GM23248 (cell line): ENCODE results near the gene FAM89B.

ENCODE experiments used
- EZH2 ChIP-seq: fragments of 200-600 bp; sonication (generic); IDR thresholded peaks from 2 replicates; pipeline ENCODE4 v1.6.1; 2018; ENCODE audit warnings: antibody characterized with exemption, mild to moderate bottlenecking; ENCODE audit not compliant: insufficient read depth, poor library complexity, severe bottlenecking
- EZH2phosphoT487 ChIP-seq: fragments of 200-600 bp; sonication (generic); IDR thresholded peaks from 2 replicates; pipeline ENCODE4 v1.6.1; 2018; ENCODE audit warnings: antibody characterized with exemption, moderate library complexity, mild to moderate bottlenecking, low read depth; ENCODE audit not compliant: insufficient read depth

DNA sequence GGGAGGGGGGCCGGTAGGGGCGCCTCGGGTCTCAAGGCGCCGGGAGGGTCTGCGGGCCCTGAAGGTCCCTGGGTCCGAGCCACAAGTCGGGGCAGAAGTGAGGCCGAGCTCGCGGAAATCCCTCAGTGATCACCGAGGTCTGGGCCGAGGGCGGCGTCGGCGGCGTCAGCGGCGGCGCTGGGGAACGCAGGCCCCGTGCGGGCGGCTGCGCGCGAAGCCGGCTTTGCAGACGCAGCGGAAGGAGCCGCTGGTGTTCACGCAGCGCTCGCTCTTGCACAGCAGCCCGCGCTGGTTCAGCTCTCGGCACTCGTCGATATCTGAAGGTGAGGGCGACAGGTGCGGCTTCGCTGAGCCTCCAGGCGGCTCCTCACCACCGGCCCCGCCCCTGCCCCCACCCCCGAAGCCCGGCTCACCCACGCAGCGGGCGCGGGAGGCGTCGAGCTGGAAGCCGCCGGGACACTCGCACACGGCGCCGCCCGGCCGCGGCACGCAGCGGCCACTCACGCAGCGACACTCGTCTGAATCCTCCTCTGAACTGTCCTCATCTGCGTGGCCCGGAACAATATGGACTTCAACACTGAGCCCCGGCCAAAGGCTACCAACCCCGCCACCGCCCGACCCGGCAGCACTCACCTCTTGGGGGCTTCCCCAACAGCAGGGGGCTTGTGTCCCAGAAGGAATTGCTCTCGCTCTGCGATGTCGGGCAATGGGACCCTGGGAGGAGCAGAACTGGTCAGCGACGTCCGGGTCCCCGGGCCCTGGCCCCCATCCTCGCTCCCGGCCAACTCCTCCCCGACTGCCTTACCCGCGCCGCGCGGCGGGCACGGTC lies 33.2 kb upstream of the FAM89B start:
- TF ChIP-seq EZH2 (no peak), EZH2phosphoT487 (no peak)
